Amniotic stem cell (primary cell): ENCODE data around the gene MBD6.

Experiments used
- DNase-seq: peaks from one replicate; lab custom pipeline; 2025; lab: John Stamatoyannopoulos, UW

Gene MBD6

DNA sequence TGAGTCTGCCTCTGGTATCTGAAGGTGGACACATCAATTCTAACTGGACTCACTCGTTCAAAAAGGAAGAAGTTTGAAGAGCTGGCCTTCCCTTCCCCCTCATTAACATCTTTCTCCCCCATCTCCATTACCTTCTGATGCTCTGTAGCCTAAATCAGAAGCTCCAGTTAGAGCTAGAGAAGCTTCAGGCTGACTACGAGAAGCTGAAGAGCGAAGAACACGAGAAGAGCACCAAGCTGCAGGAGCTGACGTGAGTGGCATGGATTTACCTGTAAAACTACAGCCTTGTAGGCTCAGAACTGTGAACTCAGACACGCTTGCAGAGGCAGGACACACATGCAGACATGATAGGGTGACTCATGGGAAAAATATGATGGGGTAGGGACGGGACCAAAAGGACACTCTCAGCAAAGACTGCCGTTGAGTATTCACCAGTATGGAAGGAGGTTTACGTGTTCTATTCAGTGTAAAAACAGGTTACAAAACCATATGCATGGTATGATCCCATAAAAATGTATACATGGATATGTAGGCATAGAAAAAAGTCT lies 54.1 kb downstream of the MBD6 start:
- DNase-seq, result no peak

DNA sequence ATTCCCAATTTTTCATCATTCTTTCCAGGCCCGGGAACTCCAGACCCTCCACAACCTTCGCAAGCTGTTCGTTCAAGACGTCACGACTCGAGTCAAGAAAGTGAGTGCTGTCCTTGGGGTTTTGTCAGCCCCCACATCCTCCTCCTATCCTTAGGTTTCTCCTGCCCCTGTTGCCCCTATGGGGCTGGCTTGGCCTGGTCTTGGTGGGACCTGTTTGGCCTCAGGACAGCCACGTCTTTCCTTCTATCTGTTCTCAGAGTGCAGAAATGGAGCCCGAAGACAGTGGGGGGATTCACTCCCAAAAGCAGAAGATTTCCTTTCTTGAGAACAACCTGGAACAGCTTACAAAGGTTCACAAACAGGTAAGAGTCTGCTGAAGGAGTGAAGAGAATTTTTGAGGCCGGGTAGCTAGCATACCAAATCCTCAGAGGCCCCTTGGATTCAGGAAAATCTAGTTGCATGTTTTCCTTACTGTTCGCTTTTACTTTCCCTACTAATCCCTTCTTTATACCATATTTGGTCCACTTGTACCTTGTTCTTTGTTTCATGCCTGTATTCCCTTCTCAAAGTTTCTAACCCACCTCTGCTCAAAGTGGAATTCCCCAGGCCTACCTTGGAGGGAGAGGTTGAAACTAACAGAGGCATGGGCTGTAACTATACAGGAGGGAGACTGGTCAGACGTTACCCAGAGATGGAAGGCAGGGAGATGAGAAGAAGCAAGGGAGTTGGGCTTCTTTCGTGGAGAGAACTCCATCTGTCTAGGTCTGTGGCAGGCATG lies 55.5 kb downstream of the MBD6 start:
- no peak for DNase-seq

DNA sequence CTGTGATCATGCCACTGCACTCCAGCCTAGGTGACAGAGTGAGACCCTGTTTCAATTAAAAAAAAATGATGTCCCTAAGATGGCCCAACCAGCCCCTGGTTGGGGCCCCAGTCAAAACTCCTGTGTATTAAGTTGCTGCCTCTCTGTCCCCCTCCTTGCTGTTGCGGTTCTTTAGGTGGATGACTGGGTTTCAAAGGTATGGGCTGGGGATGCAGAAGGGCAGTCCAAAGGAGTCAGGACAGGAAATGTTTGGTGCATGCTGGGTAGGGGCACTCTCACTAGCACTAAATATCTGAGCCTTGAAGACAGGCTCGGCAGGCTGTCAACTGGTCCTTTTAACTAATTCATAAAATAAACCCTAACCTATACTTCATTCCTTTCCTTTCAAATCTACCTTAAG lies 56.4 kb downstream of the MBD6 start:
- no peak for DNase-seq
